Body of pancreas (tissue), 4 donors: ENCODE results near the gene ARFGAP3. TPM values are rescaled to one million over a fixed set of nuclear protein-coding genes. Genes with fewer than 3 reads are reported as not detected.
A peak's percentile ranks its signal among the peaks of the same experiment; 100 is the strongest.

Experiments used
- ATAC-seq: fragments of 150-250 bp; one replicate; pipeline ENCODE4 v1.9.1; 2016
- DNase-seq, 4 donors: peaks; one replicate each; pipeline ENCODE4 v3.0.0-alpha.2; 2019
- H3K27ac ChIP-seq, 4 donors: fragments of 200-600 bp; sonication (generic); 1 replicate in 3 of 4; 2 replicates in 1 of 4; pipeline versions ENCODE4 v1.5.1 to v1.6.1; 2016 to 2019; ENCODE audit warnings: mild to moderate bottlenecking in 1 of 4, mixed read lengths in 1 of 4, moderate library complexity in 1 of 4
- H3K27me3 ChIP-seq, 2 donors: fragments of 200-600 bp; sonication (generic); one replicate each; pipeline ENCODE4 v1.6.0; 2016; ENCODE audit warnings: mild to moderate bottlenecking in 1 of 2
- H3K36me3 ChIP-seq, 2 donors: fragments of 200-600 bp; sonication (generic); replicated peaks in 1 of 2; 2 replicates each; pipeline ENCODE4 v1.5.1; 2016; ENCODE audit warnings: low read depth in 2 of 2; ENCODE audit not compliant: insufficient read depth in 1 of 2
- H3K4me1 ChIP-seq: fragments of 200-600 bp; sonication (generic); one replicate; pipeline ENCODE4 v1.6.0; 2016
- H3K4me3 ChIP-seq, 2 donors: fragments of 200-600 bp; sonication (generic); 1 replicate in 1 of 2; 2 replicates in 1 of 2; pipeline ENCODE4 v1.5.1; 2016 to 2019
- H3K9me3 ChIP-seq, 3 donors: fragments of 200-600 bp; sonication (generic); 1 replicate in 2 of 3; 2 replicates in 1 of 3; pipeline ENCODE4 v1.5.1; 2016
- CTCF ChIP-seq, 7 experiments: fragments of 450-650 bp in 4 of 7; fragments of 200-600 bp in 3 of 7; sonication (generic) in 3 of 7; IDR thresholded peaks; one replicate each; pipeline ENCODE4 v1.5.1; 2016 to 2019; ENCODE audit warnings: antibody characterized with exemption in 7 of 7
- POLR2A ChIP-seq, 3 donors: fragments of 450-650 bp; IDR thresholded peaks; one replicate each; pipeline ENCODE4 v1.6.1; 2016; ENCODE audit warnings: antibody characterized with exemption in 3 of 3, mild to moderate bottlenecking in 2 of 3
- WGBS, 2 donors: methylation state at CpG; one replicate each; pipeline ENCODE4 v1.1.5; 2017; 5-methylcytosine and 5-hydroxymethylcytosine counted together
- intact Hi-C: fragments of 100-400 bp; cut with DNase I; formaldehyde crosslinking; loops from one replicate; pipeline ENCODE4 v1.15.1; 2023
- total RNA-seq, 2 donors: library from RNA; depleted of rRNA; stranded (reverse); fragments of >200 nt; gene quantifications; one replicate each; pipeline ENCODE4 v1.1.0, GENCODE V29; 2016

ARFGAP3 gene
- total RNA-seq, 2 donors from 2014 or later: 64.3 to 73.2 TPM

GRCh38 chr22:42887120-42887519, 30.0 kb upstream of the ARFGAP3 start:
- DNase-seq: peak in 3 of 4 donors; percentile 54 to 58 (median 56)
- WGBS, 2 donors: 25 to 31% methylated on average over 7 of the region's 7 CpGs
- no peak overlapping the region for H3K4me3 ChIP-seq
- ATAC-seq: peak; percentile 27
- peak overlapping the region; percentile 92 to 96 (median 94) for H3K27ac ChIP-seq
- H3K9me3 ChIP-seq: no peaks in the 10 kb centered on the region
- H3K4me1 ChIP-seq: peaks cover 99% of the 10 kb centered on the region
- TF ChIP-seq CTCF (IDR thresholded peaks at IDR 0.05): peak in 1 of 7 experiments; percentile 20
- TF ChIP-seq POLR2A (IDR thresholded peaks at IDR 0.05): no peak
- intact Hi-C loops: no loop called here
- no peaks in the 10 kb centered on the region for H3K27me3 ChIP-seq
- peaks cover 0 to 6% of the 10 kb centered on the region in 2 donors for H3K36me3 ChIP-seq

- H3K36me3 ChIP-seq: peaks cover 0 to 6% of the 10 kb centered on the region in 2 donors
- H3K27ac ChIP-seq: peak overlapping the region; percentile 92 to 96 (median 94)
- TF ChIP-seq CTCF (IDR thresholded peaks at IDR 0.05): no peak
- TF ChIP-seq POLR2A (IDR thresholded peaks at IDR 0.05): no peak
- H3K27me3 ChIP-seq: no peaks in the 10 kb centered on the region
- ATAC-seq: no peak
- 51 to 57% methylated on average over 6 to 9 of the region's 9 CpGs for WGBS, 2 donors
- intact Hi-C loops: no loop called here
- H3K9me3 ChIP-seq: no peaks in the 10 kb centered on the region
- peaks cover 99% of the 10 kb centered on the region for H3K4me1 ChIP-seq
- H3K4me3 ChIP-seq: no peak overlapping the region
- DNase-seq: peak in 2 of 4 donors; percentile 50 to 79
Measured at GRCh38 chr22:42885446-42885845, 28.4 kb upstream of the ARFGAP3 start.

- no peaks in the 10 kb centered on the region for H3K27me3 ChIP-seq
- no peak for TF ChIP-seq POLR2A (IDR thresholded peaks at IDR 0.05)
- no peak for TF ChIP-seq CTCF (IDR thresholded peaks at IDR 0.05)
- H3K9me3 ChIP-seq: no peaks in the 10 kb centered on the region
- peak overlapping the region; percentile 92 to 96 (median 94) for H3K27ac ChIP-seq
- intact Hi-C loops: no loop called here
- H3K4me1 ChIP-seq: peaks cover 100% of the 10 kb centered on the region
- H3K4me3 ChIP-seq: no peak overlapping the region
- peak in 1 of 4 donors; percentile 62 for DNase-seq
- WGBS, 2 donors: 64 to 66% methylated on average over 6 to 7 of the region's 7 CpGs
- ATAC-seq: no peak
- peaks cover 0 to 6% of the 10 kb centered on the region in 2 donors for H3K36me3 ChIP-seq
Measured at GRCh38 chr22:42884616-42885375, 27.7 kb upstream of the ARFGAP3 start.

GRCh38 chr22:42883970-42884369, 26.9 kb upstream of the ARFGAP3 start:
- 60 to 68% methylated on average over 9 of the region's 9 CpGs for WGBS, 2 donors
- Histone ChIP-seq H3K27ac (peak overlapping the region; percentile 62 to 96 (median 93)), H3K36me3 (peaks cover 0 to 4% of the 10 kb centered on the region in 2 donors), H3K4me3 (no peak overlapping the region), H3K4me1 (peaks cover 100% of the 10 kb centered on the region), H3K9me3 (no peaks in the 10 kb centered on the region), H3K27me3 (no peaks in the 10 kb centered on the region)
- intact Hi-C loops: no loop called here
- DNase-seq (peak in 1 of 4 donors; percentile 55), ATAC-seq (no peak)
- no peak for TF ChIP-seq CTCF (IDR thresholded peaks at IDR 0.05)
